ENCODE data around the gene TMEM44. TPM values are rescaled to one million over a fixed set of nuclear protein-coding genes. Genes with fewer than 3 reads are reported as not detected.

Gene TMEM44
- total RNA-seq, 1 donor from 2014 or later: 9.9 TPM

DNA sequence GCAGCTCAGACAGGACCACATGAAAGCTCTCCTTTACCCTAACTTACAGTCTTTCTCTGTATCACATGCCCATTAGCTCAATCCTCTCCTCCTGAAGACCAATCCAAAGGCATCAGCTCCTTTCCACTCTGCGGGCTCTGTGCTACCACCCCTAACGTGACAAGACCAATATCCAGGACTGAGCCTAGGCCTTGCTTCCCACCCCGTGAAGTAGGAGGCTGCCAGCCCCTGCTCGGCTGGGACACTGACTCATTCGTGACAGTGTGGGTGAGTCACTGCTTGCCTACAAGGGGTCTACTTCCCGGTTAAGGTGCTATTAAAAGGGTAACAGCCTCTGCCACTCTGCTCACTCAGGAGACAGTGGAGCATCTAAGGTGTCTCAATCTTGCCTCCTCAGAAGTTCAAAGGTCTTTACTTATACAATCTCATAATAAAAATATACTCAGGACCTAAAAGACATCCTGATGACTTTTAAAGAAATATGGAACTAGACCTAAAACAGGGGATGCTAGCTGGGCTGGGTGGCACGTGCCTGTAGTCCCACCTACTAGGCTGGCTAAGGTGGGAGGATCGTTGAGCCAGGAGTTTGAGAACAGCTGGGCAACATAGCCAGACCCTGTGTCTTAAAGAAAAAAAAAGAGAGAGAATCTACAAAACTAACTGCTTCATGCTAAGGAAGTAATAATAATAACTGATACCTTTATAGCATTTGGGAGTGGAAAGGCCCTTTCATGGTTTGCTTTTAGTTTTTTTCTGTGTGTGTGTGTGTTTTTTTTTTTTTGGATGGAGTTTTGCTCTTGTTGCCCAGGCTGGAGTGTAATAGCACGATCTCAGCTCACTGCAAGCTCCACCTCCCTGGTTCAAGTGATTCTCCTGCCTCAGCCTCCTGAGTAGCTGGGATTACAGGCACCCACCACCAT is 55.0 kb downstream of the TMEM44 start:
- no peak for DNase-seq

DNA sequence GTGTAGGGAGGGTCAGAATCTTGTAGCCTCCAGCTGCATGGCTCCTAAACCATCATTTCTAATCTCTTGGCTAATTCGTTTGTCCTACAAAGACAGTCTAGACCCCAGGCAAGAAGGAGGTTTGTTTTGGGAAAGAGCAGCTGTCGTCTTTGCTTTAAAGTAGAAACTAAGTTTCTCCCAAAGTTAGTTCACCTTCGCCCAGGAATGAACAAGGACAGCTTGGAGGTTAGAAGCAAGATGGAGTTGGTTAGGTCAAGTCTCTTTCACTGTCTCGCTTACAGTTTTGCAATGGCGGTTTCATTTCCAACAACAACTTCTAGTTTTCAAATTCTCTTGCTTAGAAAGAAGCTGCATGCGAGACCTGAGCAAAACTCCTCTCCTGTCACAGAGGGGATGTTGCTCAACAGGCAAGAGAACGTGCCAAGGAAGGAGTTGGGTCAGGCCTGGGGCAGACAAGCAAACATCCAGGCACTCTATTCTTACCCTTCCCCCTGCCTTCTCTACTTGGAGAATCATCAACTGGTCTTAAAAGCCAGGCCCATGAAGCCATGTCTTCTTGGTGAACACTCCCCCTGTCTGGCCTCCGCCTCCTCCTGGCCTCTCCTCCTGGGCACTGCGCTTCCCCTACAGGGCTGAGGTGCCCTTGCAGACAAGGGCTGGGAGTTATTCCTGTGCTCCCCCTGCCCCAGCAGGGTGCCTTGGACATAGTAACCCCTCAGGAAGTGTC is 57.6 kb downstream of the TMEM44 start:
- no peak for DNase-seq

DNA sequence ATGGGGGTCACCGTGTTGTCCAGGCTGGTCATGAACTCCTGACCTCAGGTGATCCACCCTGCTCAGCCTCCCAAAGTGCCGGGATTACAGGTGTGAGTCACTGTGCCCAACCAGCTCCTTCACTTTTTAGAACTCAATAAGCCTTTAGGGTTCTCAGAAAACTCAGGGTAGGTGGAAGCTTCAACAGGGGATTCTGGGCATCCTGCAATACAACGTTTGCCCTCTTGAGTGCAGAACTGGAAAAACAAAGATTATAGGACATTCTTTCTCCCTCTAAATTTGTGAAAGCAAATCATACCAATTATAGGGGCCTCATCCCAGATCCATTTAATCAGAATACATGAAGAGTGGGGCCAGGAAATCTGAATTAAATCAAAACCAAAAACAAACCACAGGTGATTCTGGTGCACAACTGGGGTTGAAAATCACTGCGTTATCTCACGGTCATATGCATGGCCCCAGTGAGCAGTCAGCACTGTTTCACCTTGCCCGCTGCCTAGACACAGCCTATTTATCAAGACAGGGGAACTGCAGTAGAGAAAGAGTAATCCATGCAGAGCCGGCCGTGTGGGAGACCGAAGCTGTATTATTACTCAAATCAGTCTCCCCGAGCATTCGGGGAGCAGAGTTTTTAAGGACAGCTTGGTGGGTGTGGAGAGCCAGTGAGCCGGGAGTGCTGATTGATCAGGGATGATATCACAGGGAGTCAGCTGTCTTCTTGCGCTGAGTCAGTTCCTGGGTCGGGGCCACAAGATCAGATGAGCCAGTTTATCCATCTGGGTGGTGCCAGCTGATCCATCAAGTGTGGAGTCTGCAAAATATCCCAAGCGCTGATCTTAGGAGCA is 58.4 kb downstream of the TMEM44 start:
- DNase-seq: no peak

GRCh38 chr3:194573680-194574437 is 59.4 kb downstream of the TMEM44 start:
- no peak for DNase-seq

DNA sequence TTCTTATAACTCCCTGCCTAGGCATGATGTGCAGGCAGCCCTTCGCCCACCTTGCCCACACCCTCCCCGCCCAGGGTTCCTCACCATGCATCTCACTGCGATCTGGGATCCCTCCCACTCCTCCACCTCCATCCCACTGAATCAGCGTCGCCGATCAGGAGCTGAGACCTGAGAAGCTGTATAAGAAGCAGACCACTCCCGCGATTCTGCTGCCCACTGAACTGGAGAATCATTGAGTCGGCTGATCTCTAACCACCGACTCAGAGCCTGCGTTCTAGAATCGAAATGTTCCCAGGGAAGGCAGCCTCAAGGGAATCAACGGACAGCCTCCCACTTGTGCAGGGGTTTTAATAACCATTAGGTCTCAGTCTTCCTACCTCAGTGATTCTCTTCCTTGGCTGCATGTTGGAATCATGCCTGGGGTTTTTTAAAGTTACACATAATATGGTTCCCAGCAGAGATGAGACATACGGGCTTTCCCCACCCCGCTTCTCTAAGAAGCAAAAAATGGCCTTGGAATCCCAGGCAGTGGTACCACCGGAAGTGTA is 60.2 kb downstream of the TMEM44 start:
- DNase-seq: no peak

DNA sequence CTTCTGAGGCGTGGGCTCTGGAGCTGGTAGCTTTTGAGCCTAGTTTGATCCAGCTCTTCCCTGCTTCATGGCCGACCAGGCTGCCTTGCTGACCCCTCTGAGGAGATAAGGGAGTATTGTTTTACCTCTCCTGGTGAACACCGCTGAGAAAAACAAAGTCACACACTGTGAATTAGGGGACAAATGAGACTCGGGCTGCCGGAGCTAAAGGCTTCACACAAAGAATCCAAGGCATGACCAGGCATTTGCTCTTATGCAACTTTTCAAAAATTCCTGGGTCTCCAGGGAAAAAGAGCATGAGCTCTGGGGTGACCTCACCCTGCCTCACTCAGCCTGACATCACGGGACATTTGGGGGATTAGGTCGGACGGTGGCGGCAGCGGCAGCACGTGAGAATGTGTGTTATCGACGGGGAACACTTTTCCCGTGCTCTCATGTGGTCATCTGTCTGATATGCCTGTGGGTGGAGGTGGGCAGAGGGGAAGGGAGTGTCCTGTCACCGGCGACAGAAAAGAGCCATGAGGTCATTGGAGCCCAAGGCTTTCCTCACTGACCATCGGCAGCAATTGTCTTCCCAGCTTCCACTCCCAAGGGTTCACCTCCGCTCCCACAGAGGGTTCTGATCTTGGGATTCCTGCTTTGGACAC is 61.0 kb downstream of the TMEM44 start:
- no peak for DNase-seq

GRCh38 chr3:194571491-194572142 is 61.6 kb downstream of the TMEM44 start:
- no peak for DNase-seq

DNA sequence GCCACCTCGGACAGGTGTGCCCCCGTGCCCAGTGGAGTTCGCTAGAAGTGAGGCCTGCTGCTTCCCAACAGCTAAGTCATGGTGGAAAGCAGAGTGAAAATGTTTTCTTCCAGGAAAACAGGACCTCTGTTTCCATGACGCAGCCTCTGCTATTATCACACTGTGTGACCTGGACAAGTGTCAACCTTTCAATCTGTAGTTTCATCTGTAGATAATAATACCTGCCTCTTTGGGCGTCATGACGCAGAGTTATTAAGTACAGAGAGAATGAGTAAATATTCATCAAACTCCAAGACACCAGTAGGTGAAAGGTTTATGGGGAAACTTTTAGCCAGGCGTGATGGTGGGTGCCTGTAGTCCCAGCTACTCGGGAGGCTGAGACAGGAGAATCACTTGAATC is 62.3 kb downstream of the TMEM44 start:
- DNase-seq: no peak

GRCh38 chr3:194570235-194570634 is 63.0 kb downstream of the TMEM44 start:
- no peak for DNase-seq

DNA sequence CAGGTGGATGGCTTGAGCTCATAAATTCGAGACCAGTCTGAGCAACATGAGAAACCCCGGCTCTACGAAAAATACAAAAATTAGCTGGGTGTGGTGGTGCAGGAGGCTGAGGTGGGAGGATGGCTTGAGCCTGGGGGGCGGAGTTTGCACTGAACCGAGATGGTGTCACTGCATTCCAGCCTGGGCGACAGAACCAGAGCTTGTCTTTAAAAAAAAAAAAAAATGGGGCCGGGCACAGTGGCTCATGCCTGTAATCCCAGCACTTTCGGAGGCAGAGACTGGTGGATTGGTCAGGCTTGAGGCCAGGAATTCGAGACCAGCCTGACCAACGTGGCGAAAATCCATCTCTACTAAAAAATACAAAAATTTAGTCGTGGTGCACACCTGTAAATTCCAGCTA is 64.0 kb downstream of the TMEM44 start:
- no peak for DNase-seq

GRCh38 chr3:194565597-194566190 is 67.5 kb downstream of the TMEM44 start:
- DNase-seq: no peak

DNA sequence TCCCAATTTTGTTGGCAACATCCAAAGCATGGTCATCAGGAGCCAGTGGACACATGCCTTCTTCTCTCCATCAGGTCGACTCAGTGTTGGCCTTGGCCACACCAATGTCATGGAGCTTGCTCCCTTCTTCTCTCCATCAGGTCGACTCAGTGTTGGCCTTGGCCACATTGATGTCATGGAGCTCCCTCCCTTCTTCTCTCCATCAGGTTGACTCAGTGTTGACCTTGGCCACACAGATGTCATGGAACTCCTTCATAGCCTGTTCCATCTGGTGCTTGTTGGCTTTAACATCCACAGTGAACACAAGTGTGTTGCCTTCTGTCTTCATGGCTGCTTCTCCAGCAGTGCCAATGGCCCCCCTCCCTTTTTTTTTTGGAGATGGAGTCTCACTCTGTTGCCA is 70.2 kb downstream of the TMEM44 start:
- no peak for DNase-seq

- no peak for DNase-seq
Observed at GRCh38 chr3:194561306-194561974, 71.8 kb downstream of the TMEM44 start.

DNA sequence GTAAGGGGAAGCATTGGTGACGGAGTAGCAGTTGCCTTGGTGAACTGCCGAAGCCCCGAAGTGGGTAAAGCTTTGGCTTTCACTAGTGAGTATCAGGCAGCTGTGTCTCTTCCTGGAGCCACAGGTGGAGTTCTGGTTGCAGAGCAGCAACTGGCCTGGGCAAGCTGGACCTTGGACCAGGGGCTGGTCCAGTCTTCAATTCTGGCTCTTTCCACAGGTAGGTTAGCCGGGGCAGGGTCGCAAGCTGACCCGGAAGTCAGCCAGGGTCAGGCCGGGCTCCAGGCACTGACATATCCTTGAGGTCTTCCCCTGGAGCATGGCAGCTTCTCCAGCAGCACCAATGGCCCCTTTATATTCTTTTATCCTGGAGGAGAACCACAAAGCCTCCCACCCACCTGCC is 73.2 kb downstream of the TMEM44 start:
- DNase-seq: no peak

DNA sequence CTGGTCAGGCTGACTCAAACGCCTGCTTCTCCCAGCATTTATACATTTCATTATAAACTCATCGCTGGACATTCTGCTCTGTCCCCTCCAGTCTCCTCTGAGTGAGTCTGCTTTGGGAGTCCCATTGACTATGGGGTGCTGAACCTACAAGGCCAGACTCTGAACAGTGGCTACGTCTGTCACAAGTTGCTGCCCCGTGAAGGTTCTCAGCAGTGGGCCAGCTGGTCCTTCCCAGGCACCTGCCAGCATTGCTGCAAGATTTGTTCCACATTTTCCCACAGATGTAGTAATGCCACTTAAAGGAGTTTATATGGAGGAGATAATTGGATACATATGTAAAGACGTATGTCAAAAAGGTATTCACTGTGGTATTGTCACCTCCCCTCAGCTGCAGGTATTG is 73.7 kb downstream of the TMEM44 start:
- no peak for DNase-seq

DNA sequence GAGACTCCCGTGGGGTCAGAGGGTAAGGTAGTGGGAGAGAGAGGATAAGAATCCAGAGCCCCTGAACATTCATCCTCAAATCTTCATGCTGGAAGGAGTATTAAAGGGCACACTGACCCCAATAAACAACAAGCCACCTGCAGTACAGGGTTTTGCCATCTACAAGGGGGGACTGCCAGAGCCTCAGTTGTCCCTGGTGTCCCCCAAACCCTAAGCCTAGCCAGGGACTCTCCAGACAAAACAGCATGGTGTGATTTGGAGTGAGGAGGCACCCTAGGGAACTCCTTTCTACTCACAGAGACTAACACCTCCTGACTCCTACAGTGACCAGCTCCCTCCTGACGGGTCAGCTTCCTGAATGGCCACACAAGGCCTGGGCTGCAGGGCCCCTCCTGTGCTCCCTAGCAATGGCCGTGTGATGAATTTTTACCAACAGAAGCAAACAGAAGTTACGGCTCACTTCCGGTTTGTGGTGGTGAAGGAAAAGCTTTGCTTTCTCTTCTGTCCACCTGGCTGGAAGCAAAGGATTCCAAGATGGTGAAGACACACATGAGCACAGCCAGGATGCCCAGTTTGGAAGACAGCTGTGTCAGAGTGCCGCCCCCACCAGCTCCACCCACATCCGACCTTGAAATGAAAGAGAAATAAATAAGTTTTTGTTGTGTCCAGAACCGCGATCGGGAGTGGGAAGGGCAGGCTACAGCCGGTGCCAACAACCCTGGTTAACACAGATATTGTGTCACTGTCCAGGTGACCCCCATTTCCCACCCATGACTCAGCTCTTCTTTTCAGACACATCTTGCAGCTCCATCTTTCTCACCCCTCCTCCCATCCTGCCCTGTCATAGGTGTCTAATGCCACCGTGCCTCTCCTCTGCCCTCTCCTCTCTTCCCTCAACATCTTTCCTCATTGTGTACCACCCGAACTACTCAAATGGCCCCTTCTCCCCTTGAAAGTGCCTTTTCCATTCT is 76.8 kb downstream of the TMEM44 start:
- DNase-seq: no peak

DNA sequence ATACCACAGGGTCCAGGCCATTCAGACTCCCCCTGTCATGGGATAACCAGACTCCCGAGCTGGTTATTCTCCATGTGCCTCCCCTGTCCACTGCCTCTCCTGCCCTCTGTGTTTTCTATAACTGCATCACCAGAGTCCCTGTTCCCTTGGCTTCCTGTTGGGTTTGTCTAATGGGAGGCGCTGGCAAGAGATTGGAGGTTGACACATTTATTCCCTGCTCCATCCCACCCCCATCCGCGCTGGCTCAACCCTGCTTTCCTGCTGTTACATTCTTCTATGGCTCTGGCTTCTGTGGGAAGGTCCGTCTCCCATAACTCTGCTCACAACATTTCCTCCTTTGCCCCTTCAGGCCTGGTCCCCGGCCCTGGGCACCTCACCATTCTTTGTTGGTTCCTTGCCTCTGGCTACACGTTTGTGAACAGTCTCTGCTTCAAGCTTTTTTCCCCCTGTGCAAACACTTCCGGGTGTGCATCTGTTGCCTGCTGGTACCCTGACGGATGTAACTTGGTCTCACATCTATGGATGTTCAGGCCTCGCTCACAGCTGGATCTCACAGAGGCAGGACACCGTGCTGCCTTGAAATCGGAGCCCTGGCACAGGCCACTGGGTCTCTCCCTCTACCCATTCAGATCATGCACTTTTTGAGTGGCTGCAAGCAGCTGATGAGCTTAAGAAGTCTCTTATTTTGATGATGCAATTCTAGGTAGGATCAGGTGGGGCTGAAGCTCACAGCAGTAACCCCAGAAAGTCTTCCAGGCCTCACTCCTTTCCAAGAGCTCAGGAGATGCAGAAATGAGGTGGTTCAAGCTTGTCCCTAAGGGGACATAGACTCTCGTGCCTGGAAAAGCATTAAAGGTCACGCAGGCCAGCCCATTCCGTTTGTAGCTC is 77.8 kb downstream of the TMEM44 start:
- no peak for DNase-seq
